Esophagus mucosa (tissue), 1 donor: ENCODE results near the gene FOLR2. TPM values are rescaled to one million over a fixed set of nuclear protein-coding genes. Genes with fewer than 3 reads are reported as not detected.
"Not testable (repeated sequence)": the region's sequence is repeated elsewhere in the genome, so short reads cannot be mapped to it uniquely, and the experiment has no call there.

Source experiments
- ATAC-seq: fragments of 200-7000 bp; cut with Tn5 transposase; one replicate; pipeline ENCODE4 v1.9.1; 2020
- total RNA-seq: library from RNA; stranded (reverse); gene quantifications from one replicate; pipeline ENCODE4 v1.2.4, GENCODE V29; 2023
- donor health status: DM: yes; HTN: yes; CAD: no.

The FOLR2 gene
- 0.24 TPM for total RNA-seq

GRCh38 chr11:72216638-72217037 lies at the start of gene FOLR2:
Gene FOLR2, plus strand, starts transcription at chr11:72216794. Its CDS starts 1,791 bp downstream, at chr11:72218585.
- ATAC-seq, result no peak

- not testable (repeated sequence) for ATAC-seq
These were observed 47.5 kb upstream of the FOLR2 start for GRCh38 chr11:72169046-72169555.

GRCh38 chr11:72169754-72170153 lies 46.8 kb upstream of the FOLR2 start:
- ATAC-seq, result not testable (repeated sequence)

GRCh38 chr11:72172043-72172442 lies 44.6 kb upstream of the FOLR2 start:
- ATAC-seq, result peak; percentile 2

- ATAC-seq, result no peak
These were observed 43.3 kb upstream of the FOLR2 start for GRCh38 chr11:72173291-72173690.

- ATAC-seq, result peak; percentile 98
These were observed 42.1 kb upstream of the FOLR2 start for GRCh38 chr11:72174302-72175070.

- ATAC-seq, result no peak
These were observed 38.9 kb upstream of the FOLR2 start for GRCh38 chr11:72177656-72178055.

- no peak for ATAC-seq
These were observed 37.4 kb upstream of the FOLR2 start for GRCh38 chr11:72179049-72179803.

- no peak for ATAC-seq
These were observed 36.7 kb upstream of the FOLR2 start for GRCh38 chr11:72179804-72180396.

GRCh38 chr11:72180892-72181552 lies 35.6 kb upstream of the FOLR2 start:
- peak; percentile 81 for ATAC-seq

GRCh38 chr11:72181553-72181958 lies 35.0 kb upstream of the FOLR2 start:
- ATAC-seq, result peak; percentile 63

GRCh38 chr11:72188267-72188666 lies 28.3 kb upstream of the FOLR2 start:
- no peak for ATAC-seq

- peak; percentile 35 for ATAC-seq
These were observed 26.9 kb upstream of the FOLR2 start for GRCh38 chr11:72189455-72190250.

- ATAC-seq, result no peak
These were observed 25.9 kb upstream of the FOLR2 start for GRCh38 chr11:72190631-72191071.

- peak; percentile 47 for ATAC-seq
These were observed 24.6 kb upstream of the FOLR2 start, which contains the start of gene FOLR1 for GRCh38 chr11:72191961-72192381. Gene FOLR1, plus strand, starts transcription at chr11:72192140. Its CDS starts 34 bp downstream, at chr11:72192174.

- peak; percentile 58 for ATAC-seq
These were observed 20.9 kb upstream of the FOLR2 start for GRCh38 chr11:72195518-72196270.

GRCh38 chr11:72201445-72201844 lies 15.1 kb upstream of the FOLR2 start:
- not testable (repeated sequence) for ATAC-seq

GRCh38 chr11:72202571-72202970 lies 14.0 kb upstream of the FOLR2 start:
- ATAC-seq, result no peak

GRCh38 chr11:72203163-72203562 lies 13.4 kb upstream of the FOLR2 start:
- peak; percentile 28 for ATAC-seq

- ATAC-seq, result no peak
These were observed 11.7 kb upstream of the FOLR2 start for GRCh38 chr11:72204886-72205285.

- ATAC-seq, result not testable (repeated sequence)
These were observed 9.8 kb upstream of the FOLR2 start for GRCh38 chr11:72206794-72207193.
